GM23248 (cell line): ENCODE data around the gene ZNF283. TPM values are rescaled to one million over a fixed set of nuclear protein-coding genes. Genes with fewer than 3 reads are reported as not detected.

Experiments
- DNase-seq: peaks from one replicate; pipeline ENCODE4 v3.0.0-alpha.2; 2015
- H2AFZ ChIP-seq: fragments of 200-600 bp; sonication (generic); 2 replicates; pipeline ENCODE4 v1.6.1; 2016; ENCODE audit warnings: antibody characterized with exemption
- H3F3A ChIP-seq: fragments of 200-600 bp; sonication (generic); 2 replicates; pipeline ENCODE4 v1.6.1; 2016; ENCODE audit warnings: mild to moderate bottlenecking, antibody characterized with exemption, mixed run types; ENCODE audit not compliant: insufficient read depth
- H3K27ac ChIP-seq: fragments of 200-600 bp; sonication (generic); 2 replicates; pipeline ENCODE4 v1.5.1; 2016; ENCODE audit warnings: mild to moderate bottlenecking
- H3K27me3 ChIP-seq: fragments of 200-600 bp; sonication (generic); replicated peaks from 2 replicates; pipeline ENCODE4 v1.6.1; 2016; ENCODE audit warnings: mild to moderate bottlenecking; ENCODE audit not compliant: insufficient read depth
- H3K36me3 ChIP-seq: fragments of 200-600 bp; sonication (generic); 2 replicates; pipeline ENCODE4 v1.6.1; 2016; ENCODE audit warnings: low read depth, mild to moderate bottlenecking
- H3K4me1 ChIP-seq: fragments of 200-600 bp; sonication (generic); 2 replicates; pipeline ENCODE4 v1.6.1; 2016; ENCODE audit warnings: mild to moderate bottlenecking; ENCODE audit not compliant: insufficient read depth
- H3K4me2 ChIP-seq: fragments of 200-600 bp; sonication (generic); one replicate; pipeline ENCODE4 v1.6.1; 2016; ENCODE audit warnings: mild to moderate bottlenecking; ENCODE audit not compliant: unreplicated experiment
- H3K4me3 ChIP-seq: fragments of 200-600 bp; sonication (generic); 2 replicates; pipeline ENCODE4 v1.5.1; 2016; ENCODE audit warnings: mild to moderate bottlenecking
- H3K79me2 ChIP-seq: fragments of 200-600 bp; sonication (generic); 2 replicates; pipeline ENCODE4 v1.6.1; 2016; ENCODE audit warnings: mild to moderate bottlenecking; ENCODE audit not compliant: insufficient read depth
- H3K9ac ChIP-seq: fragments of 200-600 bp; sonication (generic); 2 replicates; pipeline ENCODE4 v1.6.1; 2016; ENCODE audit warnings: mild to moderate bottlenecking
- H3K9me2 ChIP-seq: fragments of 200-600 bp; sonication (generic); 2 replicates; pipeline ENCODE4 v1.6.1; 2016; ENCODE audit warnings: mixed run types, mild to moderate bottlenecking, moderate library complexity; ENCODE audit not compliant: insufficient read depth
- H3K9me3 ChIP-seq: fragments of 200-600 bp; sonication (generic); one replicate; pipeline ENCODE4 v1.6.1; 2017; ENCODE audit warnings: low read depth
- H4K20me1 ChIP-seq: fragments of 200-600 bp; sonication (generic); 2 replicates; pipeline ENCODE4 v1.6.0; 2016; ENCODE audit not compliant: insufficient read depth
- EZH2 ChIP-seq: fragments of 200-600 bp; sonication (generic); IDR thresholded peaks from 2 replicates; pipeline ENCODE4 v1.6.1; 2018; ENCODE audit warnings: antibody characterized with exemption, mild to moderate bottlenecking; ENCODE audit not compliant: insufficient read depth, poor library complexity, severe bottlenecking
- EZH2phosphoT487 ChIP-seq: fragments of 200-600 bp; sonication (generic); IDR thresholded peaks from 2 replicates; pipeline ENCODE4 v1.6.1; 2018; ENCODE audit warnings: antibody characterized with exemption, moderate library complexity, mild to moderate bottlenecking, low read depth; ENCODE audit not compliant: insufficient read depth
- WGBS, 2 experiments: methylation state at CpG; one replicate each; pipeline ENCODE4 v1.1.6; 2015 to 2017; ENCODE audit warnings: low lambda C conversion rate in 2 of 2, low coverage in 1 of 2; ENCODE audit errors: missing lambda C conversion rate in 2 of 2; 5-methylcytosine and 5-hydroxymethylcytosine counted together
- in situ Hi-C: fragments of 300-500 bp; cut with MboI; formaldehyde crosslinking; loops from 2 replicates; pipeline ENCODE4 v1.15.0; 2020
- polyA plus RNA-seq: library from polyadenylated mRNA; unstranded; fragments of >200 nt; fragmentation: Nextera tagmentation; extraction: Ambion mirVana; gene quantifications from 2 replicates; pipeline ENCODE4 v1.2.1, GENCODE V29; 2016
- total RNA-seq: library from RNA; depleted of rRNA; stranded (reverse); fragments of >200 nt; shearing (Covaris generic); gene quantifications from 2 replicates; pipeline ENCODE4 v1.2.3, GENCODE V29; 2014; rRNA removed

Gene ZNF283
- total and polyA plus RNA-seq, 2 experiments from 2014 or later, result 4.6 to 12.1 TPM

- 63 to 67% methylated on average over 5 of the region's 5 CpGs for WGBS, 2 experiments
- H3F3A ChIP-seq, result peaks cover 19% of the 10 kb centered on the region
- no peaks in the 10 kb centered on the region for H3K9me2 ChIP-seq
- H3K27me3 ChIP-seq, result no peaks in the 10 kb centered on the region
- peaks cover 43% of the 10 kb centered on the region for H3K36me3 ChIP-seq
- no peak overlapping the region for H3K27ac ChIP-seq
- no peak overlapping the region for H3K4me2 ChIP-seq
- no peak overlapping the region for H3K9ac ChIP-seq
- peaks cover 39% of the 10 kb centered on the region for H3K9me3 ChIP-seq
- no peaks in the 10 kb centered on the region for H3K4me1 ChIP-seq
- no peak overlapping the region for H3K4me3 ChIP-seq
- H2AFZ ChIP-seq, result no peak overlapping the region
- no peaks in the 10 kb centered on the region for H4K20me1 ChIP-seq
- TF ChIP-seq EZH2phosphoT487 (no peak), EZH2 (no peak)
- DNase-seq, result no peak
- in situ Hi-C loops, result no loop called here
- no peaks in the 10 kb centered on the region for H3K79me2 ChIP-seq
These were observed 45.6 kb downstream of the ZNF283 start for GRCh38 chr19:43872547-43873336.

- in situ Hi-C loops, result no loop called here
- Histone ChIP-seq H3K4me1 (no peaks in the 10 kb centered on the region), H2AFZ (no peak overlapping the region), H3K79me2 (no peaks in the 10 kb centered on the region), H3K9me3 (peaks cover 12% of the 10 kb centered on the region), H3K9ac (no peak overlapping the region), H3K27me3 (no peaks in the 10 kb centered on the region), H3K4me3 (no peak overlapping the region), H3K36me3 (peaks cover 43% of the 10 kb centered on the region), H3K9me2 (no peaks in the 10 kb centered on the region), H3F3A (no peaks in the 10 kb centered on the region), H3K27ac (no peak overlapping the region), H4K20me1 (no peaks in the 10 kb centered on the region), H3K4me2 (no peak overlapping the region)
- no peak for TF ChIP-seq EZH2
- WGBS, 2 experiments, result 54 to 56% methylated on average over 5 of the region's 5 CpGs
- no peak for DNase-seq
These were observed 53.4 kb downstream of the ZNF283 start for GRCh38 chr19:43880483-43880882.

- Histone ChIP-seq H3K9ac (no peak within 1 kb of the TSS), H4K20me1 (no peaks in the 10 kb centered on the region), H3K36me3 (peaks cover 35% of the 10 kb centered on the region), H3K4me3 (no peak within 1 kb of the TSS), H3K27ac (no peak within 1 kb of the TSS), H2AFZ (no peak within 1 kb of the TSS), H3K27me3 (no peaks in the 10 kb centered on the region), H3K79me2 (no peaks in the 10 kb centered on the region), H3K9me2 (no peaks in the 10 kb centered on the region), H3K4me1 (no peaks in the 10 kb centered on the region), H3K9me3 (peaks cover 5% of the 10 kb centered on the region), H3F3A (no peaks in the 10 kb centered on the region), H3K4me2 (no peak within 1 kb of the TSS)
- no peak for TF ChIP-seq EZH2
- TF ChIP-seq EZH2phosphoT487, result no peak
- 31 to 33% methylated on average over 2 of the region's 2 CpGs for WGBS, 2 experiments
- DNase-seq, result no peak
- in situ Hi-C loops, result no loop called here
These were observed 56.7 kb downstream of the ZNF283 start, which contains the start of gene ZNF404 for GRCh38 chr19:43883864-43884263. Gene ZNF404, minus strand, starts transcription at chr19:43883964.

GRCh38 chr19:43895727-43896308 is 68.7 kb downstream of the ZNF283 start:
- no peaks in the 10 kb centered on the region for H3F3A ChIP-seq
- no peaks in the 10 kb centered on the region for H3K9me3 ChIP-seq
- 0 out of 2 replicates have a peak, but pooled peaks cover 6% of the 10 kb centered on the region for H3K79me2 ChIP-seq
- H3K27ac ChIP-seq, result no peak overlapping the region
- H3K9ac ChIP-seq, result no peak overlapping the region
- H2AFZ ChIP-seq, result no peak overlapping the region
- no peaks in the 10 kb centered on the region for H3K27me3 ChIP-seq
- 65 to 84% methylated on average over 2 of the region's 2 CpGs for WGBS, 2 experiments
- H3K36me3 ChIP-seq, result peaks cover 9% of the 10 kb centered on the region; the same call in 1 of the 2 replicates
- no peak for TF ChIP-seq EZH2
- no peak for TF ChIP-seq EZH2phosphoT487
- no peaks in the 10 kb centered on the region for H3K9me2 ChIP-seq
- H3K4me3 ChIP-seq, result no peak overlapping the region
- no peaks in the 10 kb centered on the region for H4K20me1 ChIP-seq
- no peak for DNase-seq
- H3K4me1 ChIP-seq, result no peaks in the 10 kb centered on the region
- in situ Hi-C loops, result no loop called here
- no peak overlapping the region for H3K4me2 ChIP-seq

Other genes with a start within 250 kb of the ZNF283 start
- 19.9 and 25.5 TPM in 2 replicates for gene IRGQ, start 231.2 kb upstream of the ZNF283 start, total RNA-seq
- gene IRGQ, start 231.2 kb upstream of the ZNF283 start, polyA plus RNA-seq, result 5.7 and 6.0 TPM in 2 replicates
- 11.7 and 14.4 TPM in 2 replicates for gene ZNF576, start 230.7 kb upstream of the ZNF283 start, total RNA-seq
- 19.3 and 22.2 TPM in 2 replicates for gene ZNF576, start 230.7 kb upstream of the ZNF283 start, polyA plus RNA-seq
- not detected in 2 replicates for gene SRRM5, start 215.2 kb upstream of the ZNF283 start, total RNA-seq
- not detected in 2 replicates for gene SRRM5, start 215.2 kb upstream of the ZNF283 start, polyA plus RNA-seq
- gene ZNF428, start 207.7 kb upstream of the ZNF283 start, total RNA-seq, result 24.0 and 36.0 TPM in 2 replicates
- gene ZNF428, start 207.7 kb upstream of the ZNF283 start, polyA plus RNA-seq, result 25.6 and 29.7 TPM in 2 replicates
- gene CADM4, start 187.5 kb upstream of the ZNF283 start, total RNA-seq, result 1.0 and 1.7 TPM in 2 replicates
- 0.14 and 0.27 TPM in 2 replicates for gene CADM4, start 187.5 kb upstream of the ZNF283 start, polyA plus RNA-seq
- 100 and 118 TPM in 2 replicates for gene PLAUR, start 157.2 kb upstream of the ZNF283 start, total RNA-seq
- gene PLAUR, start 157.2 kb upstream of the ZNF283 start, polyA plus RNA-seq, result 125 and 139 TPM in 2 replicates
- gene IRGC, start 111.2 kb upstream of the ZNF283 start, total RNA-seq, result not detected in 2 replicates
- not detected in 2 replicates for gene IRGC, start 111.2 kb upstream of the ZNF283 start, polyA plus RNA-seq
- gene SMG9, start 72.4 kb upstream of the ZNF283 start, total RNA-seq, result 11.5 and 13.0 TPM in 2 replicates
- gene SMG9, start 72.4 kb upstream of the ZNF283 start, polyA plus RNA-seq, result 23.2 and 25.7 TPM in 2 replicates
- gene KCNN4, start 46.3 kb upstream of the ZNF283 start, total RNA-seq, result 8.7 and 13.7 TPM in 2 replicates
- gene KCNN4, start 46.3 kb upstream of the ZNF283 start, polyA plus RNA-seq, result 9.4 and 11.9 TPM in 2 replicates
- gene LYPD5, start 24.9 kb upstream of the ZNF283 start, total RNA-seq, result 0.32 and 0.76 TPM in 2 replicates
- 1.1 and 1.4 TPM in 2 replicates for gene LYPD5, start 24.9 kb upstream of the ZNF283 start, polyA plus RNA-seq
- 4.2 and 4.5 TPM in 2 replicates for gene ZNF404, start 56.6 kb downstream of the ZNF283 start, total RNA-seq
- gene ZNF404, start 56.6 kb downstream of the ZNF283 start, polyA plus RNA-seq, result 4.2 and 6.0 TPM in 2 replicates
- gene ZNF45, start 108.0 kb downstream of the ZNF283 start, total RNA-seq, result 8.9 and 13.0 TPM in 2 replicates
- gene ZNF45, start 108.0 kb downstream of the ZNF283 start, polyA plus RNA-seq, result 7.7 and 8.5 TPM in 2 replicates
- gene ZNF221, start 123.9 kb downstream of the ZNF283 start, total RNA-seq, result 3.8 and 7.8 TPM in 2 replicates
- gene ZNF221, start 123.9 kb downstream of the ZNF283 start, polyA plus RNA-seq, result 1.6 and 1.9 TPM in 2 replicates
- gene ZNF155, start 156.9 kb downstream of the ZNF283 start, total RNA-seq, result 6.8 and 13.7 TPM in 2 replicates
- 4.0 and 5.2 TPM in 2 replicates for gene ZNF155, start 156.9 kb downstream of the ZNF283 start, polyA plus RNA-seq
- gene ZNF230, start 175.6 kb downstream of the ZNF283 start, total RNA-seq, result 1.9 and 3.9 TPM in 2 replicates
- gene ZNF230, start 175.6 kb downstream of the ZNF283 start, polyA plus RNA-seq, result 2.2 and 2.7 TPM in 2 replicates
- 2.5 and 6.6 TPM in 2 replicates for gene ZNF222, start 198.1 kb downstream of the ZNF283 start, total RNA-seq
- gene ZNF222, start 198.1 kb downstream of the ZNF283 start, polyA plus RNA-seq, result 3.1 and 3.2 TPM in 2 replicates
- gene ZNF223, start 224.7 kb downstream of the ZNF283 start, total RNA-seq, result 3.5 and 24.0 TPM in 2 replicates
- 2.8 and 3.5 TPM in 2 replicates for gene ZNF223, start 224.7 kb downstream of the ZNF283 start, polyA plus RNA-seq
- 1.9 and 2.9 TPM in 2 replicates for gene ZNF284, start 244.8 kb downstream of the ZNF283 start, total RNA-seq
- 1.9 and 2.0 TPM in 2 replicates for gene ZNF284, start 244.8 kb downstream of the ZNF283 start, polyA plus RNA-seq